ENCODE data around the gene PAF1. TPM values are rescaled to one million over a fixed set of nuclear protein-coding genes. Genes with fewer than 3 reads are reported as not detected.

The PAF1 gene
- total and polyA plus RNA-seq, 2 of the 13 experiments (the other 11 are each of a cell fraction or from before 2014, with no cell fraction given) = 30.2 to 31.1 TPM

DNA sequence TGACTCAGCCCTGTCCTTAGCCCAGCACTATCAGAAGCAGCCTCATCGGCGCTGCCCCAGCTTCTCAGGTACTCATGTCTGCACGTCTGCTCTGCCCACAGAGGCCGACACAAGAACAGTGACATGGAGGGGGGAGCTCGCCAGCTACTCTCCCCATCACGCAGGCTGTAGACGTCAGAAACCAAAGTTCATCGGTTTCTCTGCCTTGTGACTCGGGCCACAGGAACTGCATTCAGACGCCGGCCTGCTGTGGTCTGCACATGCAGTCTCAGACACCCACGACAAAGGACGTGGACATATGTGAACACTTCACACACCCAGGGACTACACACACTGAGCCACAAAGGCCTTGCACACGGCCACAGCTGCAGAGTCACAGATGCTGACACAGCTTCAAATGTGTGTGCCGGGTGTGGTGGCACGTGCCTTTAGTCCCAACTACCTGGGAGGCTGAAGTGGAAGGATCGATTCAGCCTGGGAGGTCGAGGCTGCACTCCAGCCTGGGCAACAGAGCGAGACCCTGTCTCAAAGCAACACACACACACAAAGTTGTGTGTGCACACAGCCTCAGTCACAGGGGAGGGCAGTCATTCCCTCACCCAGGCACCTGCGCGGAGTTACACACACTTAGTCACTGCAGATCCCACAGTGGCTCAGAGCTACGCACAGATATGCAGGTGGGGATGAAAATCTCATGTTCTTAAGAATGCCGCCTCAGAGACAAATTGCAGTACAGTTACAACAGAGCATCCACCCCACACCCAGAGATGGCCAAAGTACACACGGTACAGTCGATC is 10.8 kb upstream of the PAF1 start (continued):
- TF ChIP-seq GMEB1 (CRISPR knock-in tag; IDR thresholded peaks at IDR 0.05; ENCODE audit: borderline replicate concordance) (peak; percentile 61; the same call in 1 of the 2 replicates), FOXM1 (CRISPR knock-in tag; IDR thresholded peaks at IDR 0.05) (no peak), ZNF33B (CRISPR knock-in tag; IDR thresholded peaks at IDR 0.05) (no peak), KDM6A (CRISPR knock-in tag; IDR thresholded peaks at IDR 0.05; ENCODE audit: low read depth) (peak; percentile 69; the same call in 1 of the 2 replicates), ZNF574 (CRISPR knock-in tag; IDR thresholded peaks at IDR 0.05) (peak; percentile 73), GABPA (IDR thresholded peaks at IDR 0.05; ENCODE audit: low read depth, low read length) (no peak), GABPA (CRISPR knock-in tag; IDR thresholded peaks at IDR 0.05; ENCODE audit: low read depth) (peak; percentile 69; the same call in 1 of the 2 replicates), HDAC2 (CRISPR knock-in tag; IDR thresholded peaks at IDR 0.05) (peak; percentile 97), ZNF33A (CRISPR knock-in tag; IDR thresholded peaks at IDR 0.05; ENCODE audit: borderline replicate concordance) (peak; percentile 75; the same call in 1 of the 2 replicates), ZFP90 (CRISPR knock-in tag; IDR thresholded peaks at IDR 0.05; ENCODE audit: borderline replicate concordance) (no peak; the same call in 1 of the 2 replicates), TMF1 (CRISPR knock-in tag; IDR thresholded peaks at IDR 0.05; ENCODE audit: low read depth) (peak; percentile 89)
- TF ChIP-seq, protein P1, sequence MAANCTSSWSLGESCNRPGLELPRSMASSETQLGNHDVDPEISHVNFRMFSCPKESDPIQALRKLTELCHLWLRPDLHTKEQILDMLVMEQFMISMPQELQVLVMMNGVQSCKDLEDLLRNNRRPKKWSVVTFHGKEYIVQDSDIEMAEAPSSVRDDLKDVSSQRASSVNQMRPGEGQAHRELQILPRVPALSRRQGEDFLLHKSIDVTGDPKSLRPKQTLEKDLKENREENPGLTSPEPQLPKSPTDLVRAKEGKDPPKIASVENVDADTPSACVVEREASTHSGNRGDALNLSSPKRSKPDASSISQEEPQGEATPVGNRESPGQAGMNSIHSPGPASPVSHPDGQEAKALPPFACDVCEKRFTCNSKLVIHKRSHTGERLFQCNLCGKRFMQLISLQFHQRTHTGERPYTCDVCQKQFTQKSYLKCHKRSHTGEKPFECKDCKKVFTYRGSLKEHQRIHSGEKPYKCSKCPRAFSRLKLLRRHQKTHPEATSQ (CRISPR knock-in tag; IDR thresholded peaks at IDR 0.05; ENCODE audit: borderline replicate concordance) = peak; percentile 76; the same call in 1 of the 2 replicates
- TF ChIP-seq, protein P2, sequence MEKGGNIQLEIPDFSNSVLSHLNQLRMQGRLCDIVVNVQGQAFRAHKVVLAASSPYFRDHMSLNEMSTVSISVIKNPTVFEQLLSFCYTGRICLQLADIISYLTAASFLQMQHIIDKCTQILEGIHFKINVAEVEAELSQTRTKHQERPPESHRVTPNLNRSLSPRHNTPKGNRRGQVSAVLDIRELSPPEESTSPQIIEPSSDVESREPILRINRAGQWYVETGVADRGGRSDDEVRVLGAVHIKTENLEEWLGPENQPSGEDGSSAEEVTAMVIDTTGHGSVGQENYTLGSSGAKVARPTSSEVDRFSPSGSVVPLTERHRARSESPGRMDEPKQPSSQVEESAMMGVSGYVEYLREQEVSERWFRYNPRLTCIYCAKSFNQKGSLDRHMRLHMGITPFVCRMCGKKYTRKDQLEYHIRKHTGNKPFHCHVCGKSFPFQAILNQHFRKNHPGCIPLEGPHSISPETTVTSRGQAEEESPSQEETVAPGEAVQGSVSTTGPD (CRISPR knock-in tag; IDR thresholded peaks at IDR 0.05) = no peak; the same call in 1 of the 2 replicates

Data from HepG2 (cell line).